GM19467 (cell line): Measurements from ENCODE around the gene P2RX7.
"Not testable (repeated sequence)": the region's sequence is repeated elsewhere in the genome, so short reads cannot be mapped to it uniquely, and the experiment has no call there.

Experiments
- ATAC-seq: cut with Tn5 transposase; IDR thresholded peaks from one replicate; pipeline ENCODE4 v1.9.1; 2021; ENCODE audit warnings: mild to moderate bottlenecking, moderate library complexity; ENCODE audit not compliant: unreplicated experiment

Gene P2RX7

GRCh38 chr12:121133838-121134237 lies 1.2 kb downstream of the P2RX7 start:
- ATAC-seq: no peak

GRCh38 chr12:121135320-121135719 lies 2.6 kb downstream of the P2RX7 start:
- ATAC-seq: no peak

DNA sequence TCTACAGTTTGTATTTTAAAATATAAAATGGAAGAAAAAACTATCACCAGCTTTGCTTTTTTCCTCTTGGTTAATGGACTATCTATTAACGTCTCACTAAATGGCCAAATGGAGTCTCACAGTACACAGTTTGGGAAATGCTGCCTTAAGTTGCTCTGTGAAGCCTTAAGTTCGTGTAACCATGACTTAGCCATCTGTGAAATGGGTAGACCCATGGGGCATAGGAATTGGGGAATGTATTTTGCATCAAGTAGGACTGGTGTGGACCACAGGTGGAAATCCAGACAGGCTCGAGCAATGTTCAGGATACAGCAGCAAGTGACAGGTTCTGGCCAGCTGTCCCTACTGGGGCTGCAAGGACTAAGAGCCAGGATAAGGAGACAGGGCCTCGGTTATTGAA lies 4.8 kb downstream of the P2RX7 start:
- ATAC-seq: no peak

GRCh38 chr12:121138284-121138683 lies 5.6 kb downstream of the P2RX7 start:
- no peak for ATAC-seq

DNA sequence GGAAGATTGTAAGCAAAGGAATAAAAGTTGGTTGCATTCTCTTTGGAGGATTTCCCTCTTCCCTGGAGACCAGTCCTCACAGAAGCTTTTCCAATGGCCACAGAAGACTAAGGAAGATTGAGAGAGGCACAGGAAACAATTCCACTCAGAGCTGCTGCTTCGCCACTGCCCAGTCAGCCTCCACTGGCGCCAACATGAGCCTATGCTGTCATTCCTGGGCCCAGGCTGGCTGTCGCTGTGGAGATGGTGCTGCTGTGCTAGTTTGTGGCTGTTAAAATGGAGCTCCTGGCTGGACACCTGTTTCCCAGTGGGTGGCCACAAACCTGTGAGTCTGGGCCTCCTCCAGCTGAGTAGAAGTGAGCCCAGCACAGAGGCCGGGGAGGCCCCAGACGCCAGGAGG lies 6.6 kb downstream of the P2RX7 start:
- ATAC-seq: no peak

GRCh38 chr12:121142171-121142950 lies 9.7 kb downstream of the P2RX7 start:
- ATAC-seq: no peak

GRCh38 chr12:121144416-121144914 lies 11.8 kb downstream of the P2RX7 start:
- ATAC-seq: no peak

GRCh38 chr12:121145221-121145620 lies 12.5 kb downstream of the P2RX7 start:
- no peak for ATAC-seq

- ATAC-seq: not testable (repeated sequence)
Measured at GRCh38 chr12:121149289-121149688, 16.6 kb downstream of the P2RX7 start.

DNA sequence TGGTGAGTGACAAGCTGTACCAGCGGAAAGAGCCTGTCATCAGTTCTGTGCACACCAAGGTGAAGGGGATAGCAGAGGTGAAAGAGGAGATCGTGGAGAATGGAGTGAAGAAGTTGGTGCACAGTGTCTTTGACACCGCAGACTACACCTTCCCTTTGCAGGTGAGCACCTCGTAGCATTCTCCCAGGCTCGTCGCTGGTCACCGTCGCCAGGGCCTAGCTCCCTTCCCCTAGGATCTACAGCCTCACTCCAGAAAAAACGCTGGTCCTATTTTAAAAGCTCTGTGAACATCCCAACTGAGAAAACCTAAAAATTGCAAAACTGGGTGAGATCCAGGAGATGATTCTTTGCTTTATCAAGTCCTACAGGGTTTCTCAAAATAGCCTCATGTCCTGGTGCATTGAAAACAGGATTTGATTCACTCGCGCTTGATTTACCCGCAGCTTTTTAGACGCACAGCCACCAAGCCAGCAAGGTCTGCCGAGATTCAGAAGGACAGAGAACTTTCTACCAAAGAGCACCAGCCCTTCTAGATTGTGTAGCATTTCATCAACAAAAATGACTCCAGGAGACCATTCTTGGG lies 22.2 kb downstream of the P2RX7 start:
- ATAC-seq: no peak

- no peak for ATAC-seq
Measured at GRCh38 chr12:121156365-121156764, 23.7 kb downstream of the P2RX7 start.

DNA sequence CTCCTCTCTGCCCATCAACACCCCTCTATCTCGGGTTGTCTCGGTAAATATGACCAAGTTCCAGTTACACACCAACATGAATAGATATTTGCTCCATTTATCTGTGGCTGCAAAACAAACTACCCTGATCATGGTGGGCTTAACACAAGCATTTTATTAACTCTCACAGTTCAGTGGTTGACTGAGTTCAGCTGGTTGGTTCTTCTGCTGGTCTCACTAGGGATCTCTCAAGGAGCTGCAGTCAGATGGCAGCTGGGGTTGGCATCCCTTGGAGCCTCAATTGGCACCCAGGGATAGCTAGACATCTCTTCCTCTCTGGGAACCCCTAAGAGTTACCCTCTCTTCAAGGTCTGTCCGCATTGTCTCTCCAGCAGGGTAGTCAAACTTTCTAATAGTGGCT lies 25.4 kb downstream of the P2RX7 start:
- ATAC-seq: no peak

- ATAC-seq: not testable (repeated sequence)
Measured at GRCh38 chr12:121158728-121159351, 26.2 kb downstream of the P2RX7 start.

DNA sequence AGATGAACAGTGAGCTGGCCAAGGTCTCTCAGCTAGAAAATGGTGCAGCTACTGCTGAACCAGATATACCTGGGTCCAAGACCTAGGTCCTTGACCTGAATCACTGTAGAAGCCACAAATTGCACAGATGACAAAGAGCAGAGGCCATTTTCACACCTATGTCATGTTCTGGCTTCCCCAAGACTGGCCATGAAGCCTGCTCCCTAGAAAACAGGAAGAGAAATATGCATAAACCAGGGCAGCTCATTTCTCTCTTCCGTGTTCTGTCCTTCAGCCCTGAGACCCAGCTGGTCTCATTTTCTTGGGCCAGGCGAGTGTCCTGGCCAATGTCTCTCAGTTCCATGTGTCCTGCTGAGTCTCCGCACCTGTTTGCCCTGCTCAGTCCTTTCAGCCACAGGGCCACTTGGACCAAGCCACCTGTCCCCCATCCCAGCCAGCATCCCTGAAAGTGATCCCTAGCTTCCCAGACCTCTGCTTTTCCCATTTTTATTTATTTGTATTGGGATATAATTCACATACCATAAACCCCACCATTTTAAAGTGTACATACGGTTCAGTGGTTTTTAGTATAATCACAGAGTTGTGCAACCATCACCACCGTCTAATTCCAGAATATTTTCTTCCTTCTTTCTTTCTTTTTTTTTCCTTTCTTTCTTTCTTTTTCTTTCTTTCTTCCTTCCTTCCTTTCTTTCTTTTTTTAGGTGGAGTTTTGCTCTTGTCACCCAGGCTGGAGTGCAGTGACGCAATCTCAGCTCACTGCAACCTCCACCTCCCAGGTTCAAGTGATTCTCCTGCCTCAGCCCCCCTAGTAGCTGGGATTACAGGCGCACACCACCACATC lies 27.0 kb downstream of the P2RX7 start:
- no peak for ATAC-seq

- ATAC-seq: no peak
Measured at GRCh38 chr12:121162384-121162783, 29.7 kb downstream of the P2RX7 start.

DNA sequence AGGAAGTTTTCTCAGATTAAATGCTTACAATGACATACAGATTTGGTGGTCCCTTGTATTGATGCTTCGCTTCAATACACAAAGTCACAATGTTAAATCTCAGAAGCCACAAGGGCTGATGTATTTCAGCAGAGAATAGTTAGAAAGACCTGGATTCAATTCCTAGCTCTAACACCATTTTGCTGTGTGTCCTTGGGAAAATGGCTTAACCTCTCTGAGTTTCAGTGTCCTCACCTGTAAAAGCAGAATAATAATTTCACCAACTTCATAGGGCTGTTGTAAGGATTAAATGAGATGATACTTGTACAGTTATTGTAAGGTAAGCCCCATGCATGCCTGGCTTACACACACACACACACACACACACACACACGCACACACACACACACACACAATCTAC lies 30.3 kb downstream of the P2RX7 start:
- ATAC-seq: no peak

DNA sequence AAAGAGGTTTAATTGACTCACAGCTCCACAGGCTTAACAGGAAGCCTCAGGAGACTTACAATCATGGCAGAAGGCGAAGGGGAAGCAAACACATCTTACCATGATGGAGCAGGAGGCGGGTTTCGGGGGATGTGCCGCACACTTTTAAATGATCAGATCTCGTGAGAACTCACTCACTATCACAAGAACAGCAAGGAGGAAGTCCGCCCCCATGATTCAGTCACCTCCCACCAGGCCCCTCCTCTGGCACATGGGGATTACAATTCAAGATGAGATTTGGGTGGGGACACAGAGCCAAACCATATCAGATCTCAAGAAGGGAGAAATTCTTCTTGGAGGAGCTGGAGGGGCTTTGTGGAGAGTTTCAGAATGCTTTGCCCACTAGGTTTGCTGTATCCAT lies 32.2 kb downstream of the P2RX7 start:
- not testable (repeated sequence) for ATAC-seq

DNA sequence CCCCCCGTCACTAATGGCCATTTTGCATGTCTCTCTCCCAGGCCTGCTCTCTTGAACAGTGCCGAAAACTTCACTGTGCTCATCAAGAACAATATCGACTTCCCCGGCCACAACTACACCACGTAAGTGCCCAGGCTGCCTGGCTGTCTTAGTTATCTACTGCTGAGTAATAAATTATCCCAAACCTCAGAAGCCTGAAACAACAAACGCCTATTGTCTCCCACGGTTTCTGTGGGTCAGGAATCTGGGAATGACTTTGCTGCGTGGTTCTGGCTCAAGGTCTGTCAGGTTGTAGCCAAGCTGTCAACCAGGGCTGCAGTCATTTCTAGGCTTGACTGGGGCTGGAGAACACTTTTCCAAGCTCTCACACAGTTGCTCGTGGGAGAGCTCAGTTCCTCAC lies 32.6 kb downstream of the P2RX7 start:
- ATAC-seq: no peak

DNA sequence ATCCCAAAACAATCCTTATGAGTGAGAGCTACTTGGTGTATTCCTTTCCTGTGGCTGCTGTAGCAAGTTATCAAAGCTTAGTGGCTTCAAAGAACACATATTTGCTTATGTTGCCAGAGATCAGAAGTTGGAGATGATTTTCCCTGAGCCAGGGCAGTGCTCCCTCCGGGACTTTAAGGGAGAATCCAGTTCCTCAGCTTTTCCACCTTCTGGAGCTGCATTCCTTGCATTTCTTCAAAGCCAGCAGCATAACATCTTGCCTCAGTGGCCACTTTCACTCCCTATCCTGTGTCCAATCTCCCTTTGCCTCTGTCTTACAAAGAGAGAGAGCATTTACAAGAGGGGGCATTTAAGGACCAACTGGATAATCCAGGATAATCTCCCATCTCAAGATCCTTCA lies 33.7 kb downstream of the P2RX7 start:
- ATAC-seq: no peak

DNA sequence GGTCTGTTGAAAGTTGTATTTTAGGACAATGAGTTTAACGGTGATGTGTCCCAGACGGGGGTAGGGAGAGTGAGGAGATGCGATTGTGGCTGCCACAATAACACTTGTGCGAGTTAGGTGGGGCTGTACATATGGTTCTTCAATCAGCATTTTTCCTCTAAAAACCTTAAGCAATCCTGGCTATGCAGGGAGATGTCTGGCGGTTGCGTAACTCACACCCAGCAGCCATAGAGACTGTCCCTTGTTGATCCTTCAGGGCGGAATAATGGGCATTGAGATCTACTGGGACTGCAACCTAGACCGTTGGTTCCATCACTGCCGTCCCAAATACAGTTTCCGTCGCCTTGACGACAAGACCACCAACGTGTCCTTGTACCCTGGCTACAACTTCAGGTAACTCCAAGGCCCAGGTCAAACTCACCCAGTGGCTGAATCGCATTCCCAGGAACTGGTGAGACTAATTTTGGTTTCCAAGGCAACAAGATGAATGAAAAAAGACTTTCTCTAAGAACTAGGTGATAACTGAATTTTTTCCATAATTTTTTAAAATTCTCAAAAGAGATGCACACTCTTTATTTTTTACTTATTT lies 34.6 kb downstream of the P2RX7 start:
- no peak for ATAC-seq

GRCh38 chr12:121167951-121168350 lies 35.3 kb downstream of the P2RX7 start:
- ATAC-seq: no peak
